Esophagus muscularis mucosa (tissue), 3 donors: ENCODE results near the gene IL34.

Source experiments
- POLR2A ChIP-seq: fragments of 450-650 bp; IDR thresholded peaks from one replicate; pipeline ENCODE4 v1.6.1; 2017; ENCODE audit warnings: antibody characterized with exemption, moderate library complexity, mild to moderate bottlenecking, low read depth
- POLR2AphosphoS5 ChIP-seq, 2 donors: sonication (generic); formaldehyde crosslinking; IDR thresholded peaks; one replicate each; pipeline ENCODE4 v1.6.1; 2017; ENCODE audit warnings: antibody characterized with exemption in 2 of 2
- TF ChIP-seq, protein P1 (sequence below), 3 experiments: fragments of 200-600 bp in 2 of 3; fragments of 450-650 bp in 1 of 3; sonication (generic) in 2 of 3; IDR thresholded peaks; one replicate each; pipeline ENCODE4 v1.5.1; 2017 to 2019; ENCODE audit warnings: antibody characterized with exemption in 3 of 3, mild to moderate bottlenecking in 2 of 3, moderate library complexity in 1 of 3

DNA sequence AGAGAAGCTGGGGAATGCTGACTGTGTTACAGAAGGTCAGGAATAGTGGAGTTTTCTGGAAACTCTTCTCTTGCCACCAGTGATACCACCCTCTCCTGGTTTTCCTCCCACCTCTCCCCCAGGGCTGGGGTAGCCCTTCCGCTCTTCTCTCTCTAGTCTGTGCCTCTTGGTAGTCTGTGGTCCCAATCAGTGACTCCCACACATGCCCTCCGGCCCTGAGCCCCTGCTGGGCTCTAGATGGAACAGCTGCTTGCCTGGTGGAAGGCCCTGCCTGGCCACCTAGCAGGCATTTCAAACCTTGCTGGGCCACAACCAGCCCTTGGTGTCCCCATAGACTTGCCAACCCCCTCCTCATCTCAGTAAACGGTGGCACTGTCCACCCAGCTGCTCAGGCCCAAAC, 54.7 kb downstream of the IL34 start:
- TF ChIP-seq, protein P1, sequence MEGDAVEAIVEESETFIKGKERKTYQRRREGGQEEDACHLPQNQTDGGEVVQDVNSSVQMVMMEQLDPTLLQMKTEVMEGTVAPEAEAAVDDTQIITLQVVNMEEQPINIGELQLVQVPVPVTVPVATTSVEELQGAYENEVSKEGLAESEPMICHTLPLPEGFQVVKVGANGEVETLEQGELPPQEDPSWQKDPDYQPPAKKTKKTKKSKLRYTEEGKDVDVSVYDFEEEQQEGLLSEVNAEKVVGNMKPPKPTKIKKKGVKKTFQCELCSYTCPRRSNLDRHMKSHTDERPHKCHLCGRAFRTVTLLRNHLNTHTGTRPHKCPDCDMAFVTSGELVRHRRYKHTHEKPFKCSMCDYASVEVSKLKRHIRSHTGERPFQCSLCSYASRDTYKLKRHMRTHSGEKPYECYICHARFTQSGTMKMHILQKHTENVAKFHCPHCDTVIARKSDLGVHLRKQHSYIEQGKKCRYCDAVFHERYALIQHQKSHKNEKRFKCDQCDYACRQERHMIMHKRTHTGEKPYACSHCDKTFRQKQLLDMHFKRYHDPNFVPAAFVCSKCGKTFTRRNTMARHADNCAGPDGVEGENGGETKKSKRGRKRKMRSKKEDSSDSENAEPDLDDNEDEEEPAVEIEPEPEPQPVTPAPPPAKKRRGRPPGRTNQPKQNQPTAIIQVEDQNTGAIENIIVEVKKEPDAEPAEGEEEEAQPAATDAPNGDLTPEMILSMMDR (IDR thresholded peaks at IDR 0.05), result no peak
- TF ChIP-seq POLR2AphosphoS5 (IDR thresholded peaks at IDR 0.05) (no peak), POLR2A (no peak)
